Activated naive CD4-positive, alpha-beta T cell treated with anti-CD3 and anti-CD28 coated beads for 36 hours (primary cell): ENCODE data around the gene BMF. TPM values are rescaled to one million over a fixed set of nuclear protein-coding genes. Genes with fewer than 3 reads are reported as not detected.

Experiments used
- CTCF ChIA-PET: fragments of 350-600 bp; sonication (Branson Sonifier 250); formaldehyde crosslinking; loops from one replicate; lab custom pipeline; 2021; ENCODE audit warnings: antibody characterized with exemption; lab: Charles Lee
- DNase-seq: peaks from one replicate; pipeline ENCODE4 v3.0.0-alpha.2; 2020
- H3K27ac Mint-ChIP-seq: one replicate; pipeline ENCODE4 v1.8.0; 2021; ENCODE audit warnings: mild to moderate bottlenecking, mixed read lengths
- H3K27me3 Mint-ChIP-seq: one replicate; pipeline ENCODE4 v1.8.0; 2021; ENCODE audit warnings: low read depth, mixed read lengths
- H3K36me3 Mint-ChIP-seq: one replicate; pipeline ENCODE4 v1.8.0; 2021; ENCODE audit warnings: low read depth, mixed read lengths
- H3K4me1 Mint-ChIP-seq: one replicate; pipeline ENCODE4 v1.8.0; 2021; ENCODE audit warnings: low read depth, mixed read lengths
- H3K4me3 Mint-ChIP-seq: one replicate; pipeline ENCODE4 v1.8.0; 2021; ENCODE audit warnings: mild to moderate bottlenecking, moderate library complexity, mixed read lengths
- H3K9me3 Mint-ChIP-seq: one replicate; pipeline ENCODE4 v1.8.0; 2021; ENCODE audit warnings: mixed read lengths
- intact Hi-C: fragments of 100-400 bp; cut with micrococcal nuclease; formaldehyde crosslinking; loops from one replicate; pipeline ENCODE4 v1.15.1; 2023
- total RNA-seq, 2 experiments: library from RNA; stranded (reverse); gene quantifications; one replicate each; pipeline ENCODE4 v1.2.3, GENCODE V29; 2021

BMF gene
- total RNA-seq, 2 experiments from 2014 or later = 9.4 to 10.3 TPM

DNA sequence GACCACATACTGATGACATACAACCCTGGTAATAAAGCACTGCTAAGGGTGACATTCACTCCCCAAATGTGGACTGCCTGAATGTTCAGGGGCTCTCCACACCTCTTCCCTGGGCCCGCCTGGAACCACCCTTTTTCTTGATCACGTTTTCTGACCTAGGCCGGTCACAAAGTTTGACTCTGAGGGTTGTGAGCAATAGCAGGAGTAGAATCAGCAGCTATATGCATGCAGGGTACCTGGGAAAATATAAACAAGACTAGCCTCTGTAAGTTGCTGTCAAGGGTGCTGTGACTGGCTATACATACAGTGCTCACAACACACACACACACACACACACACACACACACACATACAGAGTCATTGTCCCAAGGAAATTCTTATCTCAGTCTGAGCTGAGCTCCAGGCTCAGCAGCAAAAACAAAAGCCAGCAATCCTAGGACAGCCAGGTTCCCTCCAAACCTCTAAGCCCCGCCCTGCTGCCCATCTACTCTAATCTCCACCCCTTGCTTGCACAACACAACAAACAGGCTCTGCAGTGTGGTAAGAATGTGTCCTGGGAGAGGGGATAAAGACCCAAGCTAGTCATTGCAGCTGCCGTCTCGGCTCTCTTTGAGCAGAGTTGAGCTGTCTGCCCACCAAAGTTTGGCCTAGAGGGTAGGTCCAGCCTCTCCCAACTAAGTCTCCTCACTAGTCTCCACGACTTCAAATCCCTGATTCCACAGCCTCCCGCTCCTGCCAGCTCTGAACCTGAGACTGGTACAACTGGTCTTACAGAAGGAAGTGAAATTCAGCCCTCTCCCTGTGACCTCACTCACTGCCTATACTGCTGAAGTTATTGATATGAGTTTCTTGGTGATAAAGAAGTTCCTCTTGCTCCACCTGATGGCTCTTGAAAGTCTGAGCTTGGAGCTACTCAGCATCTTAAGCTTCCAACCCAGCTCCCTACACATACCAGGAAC, 2.2 kb downstream of the BMF start:
- H3K36me3 Mint-ChIP-seq = no peaks in the 10 kb centered on the region
- H3K27ac Mint-ChIP-seq = peak overlapping the region; percentile 60

DNA sequence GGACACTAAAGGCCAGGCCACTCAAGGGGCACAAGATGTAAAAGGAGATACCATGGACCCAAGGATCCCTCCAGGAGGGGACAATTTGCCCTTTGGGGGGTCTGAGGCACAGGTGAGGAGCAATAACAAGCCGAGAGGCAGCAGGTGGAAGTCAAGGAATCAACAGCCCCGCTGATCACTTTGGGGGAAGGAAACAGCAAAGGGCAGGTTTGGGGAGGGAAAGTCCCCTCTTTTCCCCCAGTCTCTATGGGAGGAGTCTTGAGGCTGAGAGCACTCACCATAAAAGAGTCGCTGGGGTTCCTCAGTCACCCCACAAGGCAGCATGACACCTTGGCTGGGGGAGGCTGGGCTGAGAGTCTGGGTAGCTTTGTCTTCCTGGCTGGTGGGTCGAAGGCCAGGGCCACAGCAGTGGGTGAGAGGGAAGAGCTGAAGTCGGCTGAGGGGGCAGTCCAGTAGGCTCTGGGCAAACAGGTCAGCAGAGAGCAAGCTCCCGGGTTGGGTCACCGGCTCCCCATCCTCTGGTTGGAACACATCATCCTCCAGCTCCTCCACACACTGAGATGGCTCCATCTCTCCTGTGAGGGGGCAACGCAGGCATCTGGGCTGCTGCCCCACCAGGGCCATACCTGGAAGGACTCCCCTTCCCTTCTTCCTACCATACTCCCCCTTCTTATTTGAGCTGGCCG, 3.0 kb downstream of the BMF start:
- H3K4me3 Mint-ChIP-seq = no peak overlapping the region
- H3K9me3 Mint-ChIP-seq = no peaks in the 10 kb centered on the region
- intact Hi-C loops = loop anchor here (2.0 to 5.0 kb wide), 3 partner anchors 169 to 217 kb away; partner anchors contain the start of genes EIF2AK4 and INAFM2
- CTCF ChIA-PET = interaction anchor here (0.6 to 14.7 kb wide), 22 partner anchors 6 to 1554 kb away, joined by 3 to 189 read pairs (median 5); partner anchors contain the start of genes BMF and SRP14
- H3K4me1 Mint-ChIP-seq = peaks cover 54% of the 10 kb centered on the region
- H3K27me3 Mint-ChIP-seq = no peaks in the 10 kb centered on the region
- peak overlapping the region; percentile 77 for H3K27ac Mint-ChIP-seq
- DNase-seq = peak; percentile 59
- no peaks in the 10 kb centered on the region for H3K36me3 Mint-ChIP-seq

More for the DNA sequence above, 2.2 kb downstream of the BMF start:
- H3K4me1 Mint-ChIP-seq = peaks cover 46% of the 10 kb centered on the region
- H3K9me3 Mint-ChIP-seq = no peaks in the 10 kb centered on the region
- no peaks in the 10 kb centered on the region for H3K27me3 Mint-ChIP-seq
- DNase-seq = peak; percentile 49
- intact Hi-C loops = loop anchor here (1.0 to 5.0 kb wide), 4 partner anchors 8 to 216 kb away; partner anchors contain the start of genes EIF2AK4 and INAFM2
- H3K4me3 Mint-ChIP-seq = no peak overlapping the region
- CTCF ChIA-PET = interaction anchor here (0.5 to 14.7 kb wide), 22 partner anchors 5 to 1555 kb away, joined by 3 to 189 read pairs (median 4); partner anchors contain the start of genes BMF and SRP14

DNA sequence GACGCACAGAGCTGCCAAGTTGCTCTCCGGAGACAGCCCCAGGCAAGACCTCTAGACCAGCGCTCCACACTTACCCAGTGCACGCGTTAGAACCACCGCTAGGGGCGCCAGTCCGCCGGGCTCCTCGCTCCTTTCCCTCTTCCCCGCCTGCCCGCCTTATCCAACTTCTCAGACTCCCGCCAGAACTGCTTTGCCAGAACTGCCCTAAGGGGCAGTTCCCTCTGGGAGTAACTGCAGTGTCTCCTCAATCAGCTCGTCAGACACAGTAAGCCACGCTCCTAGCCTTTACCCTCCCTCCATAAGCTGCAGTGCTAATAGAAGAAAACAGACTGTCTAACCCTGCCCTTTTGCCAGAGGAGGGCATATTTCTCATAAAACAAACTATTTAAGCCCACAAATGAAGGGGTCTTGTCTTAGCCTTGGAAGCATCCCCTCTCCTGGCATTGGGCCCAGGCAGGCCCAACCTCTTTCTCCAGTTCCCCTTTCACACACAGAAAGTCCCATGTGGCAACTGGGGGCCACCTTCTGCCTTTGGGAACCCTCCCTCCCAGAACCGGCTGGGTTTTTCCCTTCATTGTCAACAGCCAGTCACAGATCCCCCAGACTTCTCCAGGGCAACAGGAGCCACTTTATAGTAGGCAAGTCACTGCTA, 3.7 kb downstream of the BMF start:
- intact Hi-C loops = loop anchor here (2.0 to 5.0 kb wide), 3 partner anchors 170 to 217 kb away; partner anchors contain the start of genes EIF2AK4 and INAFM2
- Mint-ChIP-seq H3K4me1 (peaks cover 61% of the 10 kb centered on the region), H3K36me3 (no peaks in the 10 kb centered on the region), H3K4me3 (peak overlapping the region; percentile 34), H3K27me3 (no peaks in the 10 kb centered on the region), H3K27ac (peak overlapping the region; percentile 77), H3K9me3 (no peaks in the 10 kb centered on the region)
- DNase-seq = peak; percentile 85
- CTCF ChIA-PET = interaction anchor here (0.6 to 14.7 kb wide), 31 partner anchors 5 to 485 kb away, joined by 3 to 189 read pairs (median 5); partner anchors contain the start of genes BMF and SRP14

DNA sequence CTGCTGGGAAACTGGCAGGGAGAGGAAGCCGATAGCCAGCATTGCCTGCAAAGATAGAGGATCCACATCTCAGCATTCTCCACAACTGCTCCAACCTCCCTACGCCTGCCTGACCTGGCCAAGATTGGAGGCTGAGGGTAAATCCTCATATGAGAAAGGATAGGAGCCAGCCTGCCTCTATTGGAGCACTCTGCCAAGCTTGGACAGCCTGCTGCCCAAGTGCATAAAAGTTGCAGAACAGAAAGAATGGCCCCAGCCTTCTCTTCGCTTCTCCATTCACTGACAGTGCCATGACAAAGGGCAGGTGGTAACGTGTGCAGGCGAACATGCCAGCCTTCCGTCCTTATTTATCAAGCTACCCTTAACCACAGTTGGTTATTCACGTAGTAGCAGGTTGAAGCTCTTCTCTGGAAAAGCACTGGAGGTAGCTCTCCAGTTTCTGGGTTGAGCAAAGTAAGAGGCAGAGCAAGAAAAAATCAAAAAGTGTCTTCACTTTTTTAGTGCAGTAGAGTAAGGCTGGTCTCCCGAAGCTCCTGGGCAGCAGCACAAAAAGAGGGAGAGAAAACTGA, 4.3 kb downstream of the BMF start:
- no peaks in the 10 kb centered on the region for H3K36me3 Mint-ChIP-seq
- no peak overlapping the region for H3K4me3 Mint-ChIP-seq
- H3K27ac Mint-ChIP-seq = peak overlapping the region; percentile 77
- no peaks in the 10 kb centered on the region for H3K9me3 Mint-ChIP-seq
- H3K4me1 Mint-ChIP-seq = peaks cover 65% of the 10 kb centered on the region
- CTCF ChIA-PET = interaction anchor here (0.6 to 14.7 kb wide), 31 partner anchors 4 to 485 kb away, joined by 3 to 189 read pairs (median 4); partner anchors contain the start of genes BMF and SRP14
- intact Hi-C loops = loop anchor here (2.0 kb wide), 1 partner anchor 170 kb away; no protein-coding TSS in a partner anchor
- no peak for DNase-seq
- H3K27me3 Mint-ChIP-seq = no peaks in the 10 kb centered on the region

DNA sequence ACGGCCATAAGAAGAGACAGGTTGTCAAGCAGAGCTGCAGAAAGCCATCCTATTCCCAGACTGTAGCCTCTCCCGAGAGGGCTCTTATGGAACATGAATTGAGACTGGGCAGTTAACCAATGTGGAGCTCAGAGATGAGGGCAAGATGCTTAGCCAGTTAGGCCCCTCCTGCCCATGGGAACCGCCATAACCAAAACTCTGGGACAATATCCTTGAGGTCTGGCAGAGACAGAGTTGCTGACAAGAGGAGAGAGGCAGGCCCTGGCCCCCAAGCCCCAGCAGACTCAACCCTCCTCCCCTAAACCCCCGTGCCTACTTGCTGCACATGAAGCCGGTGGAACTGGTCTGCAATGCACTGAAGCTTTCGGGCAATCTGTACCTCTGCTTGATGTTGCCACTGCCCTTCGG, 4.8 kb downstream of the BMF start:
- peaks cover 69% of the 10 kb centered on the region for H3K4me1 Mint-ChIP-seq

DNA sequence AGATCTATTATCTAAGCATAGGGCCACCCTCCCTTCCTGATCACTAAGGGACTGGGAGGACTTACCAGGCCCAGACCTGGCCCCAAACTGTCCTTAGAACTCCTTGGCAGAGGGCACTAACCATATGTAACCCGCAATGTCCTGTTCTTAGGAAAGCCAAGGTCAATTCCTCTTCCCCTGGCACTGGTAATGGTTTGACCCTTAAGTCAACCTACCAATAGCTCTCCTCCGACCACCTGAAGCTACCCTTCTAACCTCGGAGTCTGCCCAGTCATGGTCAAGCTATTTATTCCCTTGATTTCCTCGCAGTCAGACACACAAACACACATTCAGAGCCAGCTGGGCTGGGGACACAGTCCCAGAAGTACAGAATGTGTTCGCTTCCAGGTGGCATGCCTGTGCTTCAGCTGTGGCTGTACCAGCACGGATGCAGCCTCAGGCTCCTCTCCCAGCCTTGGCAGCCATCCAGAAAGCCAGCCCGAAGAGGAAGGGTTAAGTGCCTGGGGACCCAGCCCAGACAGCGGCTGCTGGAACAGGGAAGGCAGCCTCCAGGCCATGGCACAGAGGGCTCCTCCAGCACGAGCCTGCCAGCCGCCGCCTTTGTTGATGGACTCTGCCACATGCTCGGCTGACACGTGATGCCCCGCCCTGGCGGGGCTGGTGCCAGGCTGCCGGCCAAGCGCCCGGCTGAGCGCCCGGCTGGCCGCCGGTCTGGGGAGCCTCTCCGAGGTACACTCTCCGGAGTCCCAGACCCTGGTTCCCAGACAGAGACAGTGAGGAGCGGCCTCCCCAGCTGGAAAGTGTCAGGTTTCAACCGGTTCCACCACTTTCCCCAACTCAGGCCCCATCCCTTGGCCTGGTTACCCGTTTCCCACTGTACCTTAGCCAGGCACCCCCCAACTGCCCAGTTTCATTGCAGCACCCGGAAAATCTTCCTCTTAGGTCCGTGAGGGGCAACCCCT, 5.5 kb downstream of the BMF start:
- no peak overlapping the region for H3K4me3 Mint-ChIP-seq
- no peaks in the 10 kb centered on the region for H3K9me3 Mint-ChIP-seq
- no peaks in the 10 kb centered on the region for H3K27me3 Mint-ChIP-seq
- DNase-seq = no peak
- no peaks in the 10 kb centered on the region for H3K36me3 Mint-ChIP-seq
- no peak overlapping the region for H3K27ac Mint-ChIP-seq
- peaks cover 74% of the 10 kb centered on the region for H3K4me1 Mint-ChIP-seq
- intact Hi-C loops = no loop called here
- CTCF ChIA-PET = interaction anchor here (1.1 to 14.7 kb wide), 8 partner anchors 8 to 167 kb away, joined by 3 to 189 read pairs (median 12); partner anchors contain the start of genes BMF and SRP14

More for the DNA sequence above, 4.8 kb downstream of the BMF start:
- DNase-seq = no peak
- Mint-ChIP-seq H3K36me3 (no peaks in the 10 kb centered on the region), H3K9me3 (no peaks in the 10 kb centered on the region), H3K27ac (no peak overlapping the region), H3K27me3 (no peaks in the 10 kb centered on the region), H3K4me3 (no peak overlapping the region)
- intact Hi-C loops = loop anchor here (2.0 kb wide), 1 partner anchor 171 kb away; no protein-coding TSS in a partner anchor
- CTCF ChIA-PET = interaction anchor here (0.7 to 14.7 kb wide), 21 partner anchors 4 to 348 kb away, joined by 3 to 189 read pairs (median 5); partner anchors contain the start of genes BMF and SRP14

DNA sequence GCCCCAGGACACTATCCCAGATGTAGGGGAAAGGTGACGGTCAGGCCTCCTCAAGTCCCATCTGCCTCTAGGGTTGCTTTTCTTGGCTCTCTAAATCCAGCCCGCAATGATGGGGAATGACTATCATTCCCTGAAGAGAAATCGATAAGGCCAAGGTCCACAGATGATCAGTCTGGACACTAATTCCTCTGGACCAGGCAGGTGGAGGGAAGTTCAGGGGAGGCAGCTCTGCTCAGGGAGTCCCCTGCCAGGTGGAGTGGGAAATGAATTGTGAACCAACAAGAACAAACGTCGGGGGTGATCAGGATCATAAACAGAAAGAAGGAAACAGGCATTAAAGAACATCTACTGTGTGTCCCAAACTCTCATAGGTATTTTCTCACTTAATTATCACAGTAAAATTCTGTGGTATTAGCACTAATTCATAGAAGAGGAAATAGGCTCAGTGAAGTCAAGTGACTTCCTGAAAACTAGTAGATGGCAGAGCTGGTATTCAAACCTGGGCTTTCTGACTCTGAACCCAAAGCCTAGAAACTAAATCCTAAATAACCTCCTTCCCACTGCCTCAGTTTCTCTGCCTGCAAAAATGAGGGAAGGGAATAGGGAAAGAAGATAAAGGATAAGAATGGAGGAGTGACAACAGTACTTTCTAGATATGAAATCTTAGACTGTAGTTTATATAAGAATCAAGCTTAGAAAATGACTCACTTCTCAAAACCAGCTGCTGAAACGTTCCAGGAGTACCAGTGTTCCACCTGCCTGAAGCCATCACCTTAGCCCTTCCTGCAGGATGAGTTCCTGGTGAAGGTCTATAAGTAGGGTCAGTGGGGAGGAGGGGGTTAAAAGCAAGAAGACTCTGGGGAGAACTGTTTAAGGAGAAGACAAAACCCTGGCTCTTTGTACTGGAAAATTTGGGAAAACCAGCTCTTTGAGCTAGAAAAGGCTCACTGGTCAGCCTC, 7.5 kb downstream of the BMF start:
- peaks cover 74% of the 10 kb centered on the region for H3K4me1 Mint-ChIP-seq
- intact Hi-C loops = no loop called here
- no peak for DNase-seq
- H3K9me3 Mint-ChIP-seq = no peaks in the 10 kb centered on the region
- no peaks in the 10 kb centered on the region for H3K27me3 Mint-ChIP-seq
- H3K36me3 Mint-ChIP-seq = no peaks in the 10 kb centered on the region
- peak overlapping the region; percentile 39 for H3K27ac Mint-ChIP-seq
- no peak overlapping the region for H3K4me3 Mint-ChIP-seq
- CTCF ChIA-PET = interaction anchor here (0.7 to 14.7 kb wide), 4 partner anchors 10 to 116 kb away, joined by 3 to 189 read pairs (median 92); partner anchors contain the start of gene BMF

DNA sequence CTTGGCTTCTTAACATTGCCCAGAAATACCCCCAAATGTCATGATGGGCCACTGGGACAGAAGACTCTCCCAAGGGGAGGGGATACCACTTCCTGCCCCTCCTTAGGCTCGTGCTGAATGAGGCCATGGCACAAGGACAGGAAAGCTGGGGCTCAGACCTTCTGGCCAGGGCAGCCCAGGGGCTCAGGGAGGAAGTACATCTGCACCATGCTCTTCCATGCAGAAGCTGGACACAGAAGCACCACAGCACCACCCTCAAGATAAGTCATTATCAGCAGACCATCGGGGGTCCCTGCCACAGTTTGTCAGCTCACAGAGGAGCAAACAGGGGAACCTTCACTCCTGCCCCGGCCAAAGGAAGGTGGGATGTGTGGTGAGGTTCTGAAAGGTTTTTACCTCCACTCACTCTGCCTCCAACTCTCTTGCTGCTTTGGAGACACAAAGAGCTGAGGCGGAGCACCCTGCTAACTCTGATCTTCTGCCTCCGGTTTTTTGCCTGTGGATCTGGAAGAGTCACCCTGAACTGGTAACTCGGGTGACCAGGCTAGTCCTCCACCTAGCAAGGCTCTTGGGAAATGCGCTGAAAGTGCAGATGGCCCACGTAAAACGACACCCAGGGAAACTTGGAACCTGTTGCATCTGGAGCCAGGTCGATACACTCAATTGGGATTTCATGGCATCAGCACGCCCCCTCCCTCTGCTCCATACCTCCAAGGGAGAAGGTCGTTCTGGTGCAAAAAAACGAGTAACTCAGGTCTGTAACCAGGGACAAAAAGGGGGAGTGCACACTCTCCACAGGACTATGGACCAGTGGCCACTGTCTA, 8.3 kb downstream of the BMF start:
- no peak overlapping the region for H3K4me3 Mint-ChIP-seq
- DNase-seq = no peak

More for the DNA sequence above, 8.3 kb downstream of the BMF start:
- H3K4me1 Mint-ChIP-seq = peaks cover 74% of the 10 kb centered on the region
- intact Hi-C loops = no loop called here
- CTCF ChIA-PET = interaction anchor here (2.6 to 14.7 kb wide), 3 partner anchors 11 to 54 kb away, joined by 23 to 189 read pairs (median 181); partner anchors contain the start of gene BMF
- H3K36me3 Mint-ChIP-seq = no peaks in the 10 kb centered on the region
- H3K9me3 Mint-ChIP-seq = no peaks in the 10 kb centered on the region
- no peaks in the 10 kb centered on the region for H3K27me3 Mint-ChIP-seq
- H3K27ac Mint-ChIP-seq = no peak overlapping the region
